Iris pigment epithelial cell (primary cell): ENCODE measurements around the gene MACROH2A1.

Experiments
- DNase-seq: peaks from one replicate; pipeline ENCODE4 v3.0.0-alpha.2; 2011; ENCODE audit warnings: low read depth

Gene MACROH2A1

GRCh38 chr5:135396459-135397055 is 2.5 kb downstream of the MACROH2A1 start:
- no peak for DNase-seq

DNA sequence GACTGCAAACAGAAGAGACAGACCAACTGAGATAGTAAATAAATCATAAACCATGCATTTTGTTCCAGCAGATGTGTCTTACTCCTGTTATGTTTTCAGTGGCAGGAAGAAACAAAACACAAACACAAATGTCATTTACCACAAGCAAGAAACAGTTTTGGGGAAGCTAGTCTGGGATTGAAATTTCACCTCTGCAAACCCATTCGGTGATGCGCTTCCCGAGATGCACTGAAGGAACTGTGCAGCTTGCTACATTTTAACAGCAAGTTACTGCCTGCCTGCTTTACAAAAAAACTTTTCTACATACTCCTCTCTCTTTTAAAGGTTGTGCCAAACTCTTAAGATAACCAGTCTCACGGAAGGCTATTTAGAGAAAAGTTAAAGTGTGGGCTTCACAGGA is 3.2 kb downstream of the MACROH2A1 start:
- no peak for DNase-seq

DNA sequence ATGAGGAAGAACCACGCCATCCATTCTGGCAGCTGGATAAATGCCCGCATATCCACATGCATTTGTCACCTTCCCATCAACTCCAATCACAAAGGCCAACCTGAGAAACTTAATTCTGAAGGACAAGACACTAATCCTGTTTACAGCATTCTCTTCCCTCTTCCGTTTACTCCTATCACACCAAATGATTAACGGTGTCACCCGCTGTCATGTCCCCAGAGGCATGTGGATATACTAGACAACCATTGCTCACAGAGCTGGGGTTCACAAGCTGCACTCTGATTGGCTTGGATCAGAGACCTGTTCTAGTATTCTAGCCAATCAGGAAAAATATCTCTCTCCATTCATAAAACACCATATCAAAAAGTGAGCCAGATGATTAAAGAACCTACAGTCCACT is 3.6 kb downstream of the MACROH2A1 start:
- DNase-seq, result no peak

GRCh38 chr5:135394095-135394494 is 4.9 kb downstream of the MACROH2A1 start:
- no peak for DNase-seq

GRCh38 chr5:135393691-135394090 is 5.3 kb downstream of the MACROH2A1 start:
- DNase-seq, result peak; percentile 73

DNA sequence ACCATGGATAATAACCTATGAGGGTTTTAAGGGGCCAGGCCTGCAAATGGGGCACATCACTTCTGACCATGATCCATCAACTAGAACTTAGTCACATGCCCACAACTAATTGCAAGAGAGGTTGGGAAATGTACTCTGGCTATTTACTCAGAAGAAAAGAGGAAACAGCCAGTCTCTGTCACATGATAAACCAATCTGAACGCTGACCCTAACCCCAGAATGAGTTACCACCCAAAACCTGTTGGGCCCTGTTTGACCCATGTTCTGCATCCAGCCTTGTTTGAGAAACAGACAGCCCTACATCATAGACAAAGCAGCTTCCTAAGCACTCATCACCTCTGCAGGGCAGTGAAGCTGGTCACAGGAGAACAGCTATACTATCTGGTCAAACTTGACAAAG is 5.8 kb downstream of the MACROH2A1 start:
- no peak for DNase-seq

- DNase-seq, result peak; percentile 94
Observed at GRCh38 chr5:135392256-135392655, 6.8 kb downstream of the MACROH2A1 start.

DNA sequence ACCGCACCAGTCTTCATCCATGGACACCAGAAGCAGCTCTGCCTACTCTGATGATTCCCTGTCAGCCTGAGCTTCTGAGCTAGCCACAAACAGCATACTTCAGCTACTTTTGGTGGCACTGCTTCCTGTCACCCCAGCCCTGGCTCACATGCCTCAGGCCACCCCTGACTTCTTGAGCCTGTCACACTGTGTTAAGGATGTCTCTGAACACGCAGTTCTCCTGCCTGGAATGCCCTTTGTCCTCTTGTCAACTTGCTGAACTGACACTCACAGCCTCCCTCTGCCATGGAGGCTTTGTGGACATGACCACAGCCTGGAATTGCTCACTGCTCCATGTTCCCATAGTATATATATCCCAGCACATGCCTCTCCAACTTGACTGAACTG is 7.2 kb downstream of the MACROH2A1 start:
- DNase-seq, result no peak

- DNase-seq, result peak; percentile 97
Observed at GRCh38 chr5:135391116-135391868, 7.7 kb downstream of the MACROH2A1 start.

GRCh38 chr5:135388860-135389435 is 10.1 kb downstream of the MACROH2A1 start:
- DNase-seq, result no peak

GRCh38 chr5:135387629-135387960 is 11.4 kb downstream of the MACROH2A1 start:
- DNase-seq, result peak; percentile 47

DNA sequence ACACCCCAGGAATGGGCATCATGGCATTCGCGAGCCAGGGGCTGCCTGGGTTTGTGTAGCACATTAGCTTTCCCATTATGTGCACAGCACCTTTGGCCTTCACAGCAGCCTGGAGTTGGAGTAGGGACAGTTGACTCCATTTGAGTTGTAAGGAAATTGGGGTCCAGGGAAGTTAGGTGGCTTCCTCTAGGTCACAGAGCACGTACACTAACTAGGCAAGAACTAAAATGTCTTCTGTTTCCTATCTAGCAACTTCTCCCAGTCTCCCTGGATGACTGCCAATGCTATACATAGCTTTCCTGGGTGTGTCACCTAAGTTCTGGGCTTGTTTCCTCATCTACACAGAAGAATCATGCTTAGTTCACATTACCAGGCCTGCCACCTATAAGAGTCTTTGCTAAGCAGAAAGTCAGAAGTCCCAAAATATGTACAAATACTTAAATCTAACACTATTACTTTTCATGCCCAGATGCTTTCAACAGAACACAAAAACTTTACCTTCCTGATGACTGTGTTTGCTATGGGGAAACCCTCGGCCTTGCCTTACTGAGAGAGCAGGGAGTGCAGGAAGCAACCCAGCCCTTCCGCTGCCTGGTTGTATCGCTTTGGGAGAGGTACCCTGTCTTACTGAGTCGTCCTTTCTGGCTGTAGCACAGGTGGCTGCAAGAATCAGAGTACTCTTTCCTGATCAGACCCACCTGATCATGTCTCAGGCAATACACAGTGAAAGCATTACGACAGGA is 12.0 kb downstream of the MACROH2A1 start:
- peak; percentile 98 for DNase-seq

DNA sequence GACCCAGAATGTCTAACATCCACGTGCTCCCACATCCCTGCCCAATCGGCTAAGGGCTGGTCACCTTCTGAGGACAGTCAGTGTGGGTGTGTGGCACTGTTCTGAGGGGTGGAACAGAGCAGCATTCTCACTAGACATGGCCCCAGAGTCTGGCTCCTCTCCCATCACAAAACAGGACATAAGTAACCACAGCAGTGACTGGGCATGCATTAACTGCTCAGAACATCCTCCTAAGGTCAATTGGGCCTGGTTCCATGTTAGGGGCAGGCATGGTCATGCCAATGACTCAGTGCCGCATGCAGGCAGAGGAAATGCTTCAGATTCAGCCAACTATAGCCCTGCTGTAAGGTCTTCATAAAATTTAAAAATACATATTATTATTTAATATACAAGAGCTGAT is 12.9 kb downstream of the MACROH2A1 start:
- DNase-seq, result peak; percentile 45

GRCh38 chr5:135385576-135385975 is 13.5 kb downstream of the MACROH2A1 start:
- DNase-seq, result peak; percentile 21

DNA sequence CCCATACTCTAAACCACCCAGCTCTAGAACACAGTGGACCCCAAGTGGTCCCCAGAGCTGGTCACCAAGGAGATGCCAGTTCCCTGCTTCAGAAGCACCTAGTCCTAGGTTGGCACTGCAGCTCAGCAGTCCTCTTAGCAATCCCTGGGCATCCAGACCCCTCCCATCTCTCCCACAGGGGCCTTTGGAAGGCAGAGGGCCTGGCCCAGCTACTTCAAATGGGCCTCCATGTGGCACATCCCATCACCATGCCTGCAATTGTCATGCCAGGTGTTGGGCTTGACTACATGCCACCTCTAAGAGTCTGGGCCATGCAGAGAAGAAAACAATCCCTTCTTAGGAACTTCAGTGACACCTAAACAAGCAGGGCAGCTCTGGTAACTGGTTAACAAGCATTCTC is 14.1 kb downstream of the MACROH2A1 start:
- no peak for DNase-seq

- no peak for DNase-seq
Observed at GRCh38 chr5:135383803-135384495, 15.1 kb downstream of the MACROH2A1 start.

DNA sequence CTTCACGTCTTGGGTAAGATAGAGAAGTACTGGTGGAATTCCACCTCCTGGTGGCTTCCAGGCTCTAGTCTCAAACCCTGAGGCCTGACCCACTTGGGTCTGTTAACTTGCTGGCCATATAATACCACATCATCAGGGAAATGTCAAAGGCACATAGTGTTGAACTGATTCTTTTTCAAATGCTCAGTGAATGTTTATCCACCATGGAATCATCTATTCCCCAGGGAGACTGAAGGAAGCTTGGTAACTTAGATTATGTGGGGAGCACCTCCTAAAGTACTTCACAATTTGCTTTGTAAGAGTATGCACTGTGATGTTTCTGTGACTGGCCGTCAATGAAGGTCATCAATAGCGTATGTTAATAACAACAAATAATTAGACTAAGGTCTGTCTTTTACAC is 16.1 kb downstream of the MACROH2A1 start:
- no peak for DNase-seq

- no peak for DNase-seq
Observed at GRCh38 chr5:135382106-135382790, 16.8 kb downstream of the MACROH2A1 start.

DNA sequence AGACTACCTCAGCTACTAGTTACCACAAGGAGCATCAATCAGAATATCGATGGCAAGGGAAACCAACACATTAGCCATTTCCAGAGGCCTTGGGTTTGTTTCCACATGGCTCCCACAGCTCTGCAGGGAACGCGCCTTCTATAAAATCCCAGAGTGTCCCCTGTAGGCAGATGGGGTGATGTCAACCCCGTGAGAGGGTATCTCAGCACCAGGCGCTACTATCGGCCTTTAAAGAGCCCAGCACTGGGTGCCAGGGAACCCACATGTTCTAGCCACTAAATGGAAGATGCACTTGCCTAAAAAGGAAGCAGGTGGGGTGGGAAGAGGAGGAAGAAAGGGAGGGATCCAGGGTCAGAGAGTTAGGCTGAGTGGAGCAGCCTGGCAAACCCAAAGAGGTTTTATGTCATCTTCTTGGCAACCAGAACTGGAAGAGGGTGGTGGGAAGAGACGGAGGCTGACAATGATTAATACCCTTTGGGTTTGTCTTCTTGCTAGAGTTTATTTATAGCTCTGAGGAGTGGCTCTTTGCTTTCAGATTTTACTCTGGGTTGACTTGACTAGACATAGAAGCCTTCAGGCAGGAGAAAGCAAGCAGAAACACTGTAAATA is 19.9 kb downstream of the MACROH2A1 start:
- DNase-seq, result no peak

DNA sequence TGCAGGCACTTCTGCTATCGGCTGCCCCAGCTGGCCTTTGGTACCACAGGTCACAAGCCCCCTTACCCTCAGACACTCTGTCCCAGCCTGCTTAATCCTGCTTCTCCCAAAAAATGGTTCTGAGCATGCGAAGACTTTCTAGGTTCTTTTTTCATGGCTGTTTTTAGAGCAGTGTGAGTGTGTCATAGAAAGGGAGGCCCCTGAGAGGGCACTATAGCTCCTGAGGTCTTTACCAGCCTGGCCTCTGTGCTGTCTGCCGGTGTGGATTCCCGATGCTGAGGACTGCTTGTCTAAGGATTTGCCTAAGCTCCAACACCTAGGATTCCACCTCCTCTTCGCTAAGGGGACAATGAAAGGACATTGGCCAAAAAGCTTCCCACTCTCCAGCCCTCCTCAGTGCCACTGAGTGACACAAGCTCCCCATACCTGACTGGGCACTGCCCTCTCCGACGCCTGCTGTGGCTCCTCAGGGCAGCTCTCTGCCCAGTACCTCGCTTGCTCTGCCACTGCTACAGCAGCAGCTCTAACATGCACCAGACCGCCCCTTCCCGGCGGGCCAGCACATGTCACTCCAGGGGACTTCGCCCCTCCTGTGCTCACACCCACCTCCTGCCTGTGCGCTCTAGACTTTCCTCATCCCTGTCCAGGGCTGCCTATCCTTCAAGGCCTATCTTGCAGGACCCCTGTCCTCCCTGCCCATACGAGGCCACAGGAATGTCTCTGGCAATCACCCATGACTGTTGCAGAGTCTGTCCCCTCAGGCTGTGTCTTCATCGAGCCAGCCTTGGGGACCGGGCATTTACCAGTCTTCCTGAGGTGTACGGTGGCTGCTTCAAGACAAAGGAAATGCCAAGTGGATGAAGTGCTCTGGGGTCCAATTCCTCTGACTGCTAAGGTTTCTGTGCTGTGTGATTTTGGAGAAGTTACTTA is 21.0 kb downstream of the MACROH2A1 start:
- no peak for DNase-seq
